Hematopoietic multipotent progenitor cell treated with erythropoietin and hydrocortisone succinate and interleukin-3 and kit ligand, for 4 days (in vitro differentiated cells): ENCODE measurements around the gene SPTAN1.
"Not testable (repeated sequence)": the region's sequence is repeated elsewhere in the genome, so short reads cannot be mapped to it uniquely, and the experiment has no call there.

Experiments used
- DNase-seq: peaks from one replicate; pipeline ENCODE4 v3.0.0-alpha.2; 2015

Gene SPTAN1

GRCh38 chr9:128634111-128634510, 81.7 kb downstream of the SPTAN1 start:
- DNase-seq = no peak

GRCh38 chr9:128634651-128635262, 82.4 kb downstream of the SPTAN1 start:
- no peak for DNase-seq

- DNase-seq = no peak
Observed at GRCh38 chr9:128635266-128636023, 83.1 kb downstream of the SPTAN1 start.

GRCh38 chr9:128636024-128636390, 83.6 kb downstream of the SPTAN1 start:
- DNase-seq = no peak

GRCh38 chr9:128636556-128637530, 84.5 kb downstream of the SPTAN1 start:
- no peak for DNase-seq

- DNase-seq = no peak
Observed at GRCh38 chr9:128637656-128638055, 85.3 kb downstream of the SPTAN1 start.

GRCh38 chr9:128638580-128638979, 86.2 kb downstream of the SPTAN1 start:
- DNase-seq = no peak

- DNase-seq = no peak
Observed at GRCh38 chr9:128640603-128641002, 88.2 kb downstream of the SPTAN1 start.

- DNase-seq = no peak
Observed at GRCh38 chr9:128642675-128643245, 90.4 kb downstream of the SPTAN1 start.

- no peak for DNase-seq
Observed at GRCh38 chr9:128643519-128644300, 91.3 kb downstream of the SPTAN1 start.

- peak; percentile 76 for DNase-seq
Observed at GRCh38 chr9:128648206-128648605, 95.8 kb downstream of the SPTAN1 start.

GRCh38 chr9:128651798-128652197, 99.4 kb downstream of the SPTAN1 start:
- no peak for DNase-seq

- DNase-seq = no peak
Observed at GRCh38 chr9:128653908-128654307, 101.5 kb downstream of the SPTAN1 start.

- no peak for DNase-seq
Observed at GRCh38 chr9:128654481-128654880, 102.1 kb downstream of the SPTAN1 start.

- peak; percentile 98 for DNase-seq
Observed at GRCh38 chr9:128656416-128657343, 104.3 kb downstream of the SPTAN1 start, which contains the start of gene DYNC2I2. Gene DYNC2I2, minus strand, starts transcription at chr9:128656847. Its CDS starts 121 bp downstream, at chr9:128656726.

GRCh38 chr9:128657344-128657704, 104.9 kb downstream of the SPTAN1 start:
- no peak for DNase-seq

- DNase-seq = no peak
Observed at GRCh38 chr9:128657796-128658195, 105.4 kb downstream of the SPTAN1 start.

GRCh38 chr9:128666481-128666941, 114.1 kb downstream of the SPTAN1 start:
- not testable (repeated sequence) for DNase-seq

- DNase-seq = no peak
Observed at GRCh38 chr9:128669786-128670185, 117.4 kb downstream of the SPTAN1 start.

- no peak for DNase-seq
Observed at GRCh38 chr9:128675382-128675781, 123.0 kb downstream of the SPTAN1 start.

GRCh38 chr9:128677794-128678193, 125.4 kb downstream of the SPTAN1 start:
- DNase-seq = no peak
